Endometrium (tissue), 2 donors: Measurements from ENCODE around the gene FBLN7.
"Not testable (repeated sequence)": the region's sequence is repeated elsewhere in the genome, so short reads cannot be mapped to it uniquely, and the experiment has no call there.

Experiments
- FAIRE-seq: peaks from 2 replicates; lab custom pipeline; 2012; peaks lifted over from hg19 to GRCh38; lab: Jason Lieb, UNC
- donor health status: control.
- donor health status: control.

FBLN7 gene

GRCh38 chr2:112184121-112184520 lies 45.9 kb downstream of the FBLN7 start:
- no peak for FAIRE-seq

DNA sequence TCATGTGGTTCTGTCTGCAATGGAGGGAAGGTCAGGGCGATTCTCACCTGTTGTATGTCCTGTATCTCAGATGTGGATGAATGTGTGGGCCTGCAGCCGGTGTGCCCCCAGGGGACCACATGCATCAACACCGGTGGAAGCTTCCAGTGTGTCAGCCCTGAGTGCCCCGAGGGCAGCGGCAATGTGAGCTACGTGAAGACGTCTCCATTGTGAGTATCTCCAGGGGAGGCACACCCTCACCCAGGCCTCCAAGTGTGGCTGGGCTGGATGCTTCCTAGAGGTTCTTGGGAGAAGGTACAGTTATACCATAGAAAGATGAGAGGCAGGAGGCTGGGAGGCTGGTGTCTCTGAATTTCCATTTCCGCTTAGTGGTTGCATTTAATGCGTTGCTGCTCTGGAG lies 46.9 kb downstream of the FBLN7 start:
- no peak for FAIRE-seq

DNA sequence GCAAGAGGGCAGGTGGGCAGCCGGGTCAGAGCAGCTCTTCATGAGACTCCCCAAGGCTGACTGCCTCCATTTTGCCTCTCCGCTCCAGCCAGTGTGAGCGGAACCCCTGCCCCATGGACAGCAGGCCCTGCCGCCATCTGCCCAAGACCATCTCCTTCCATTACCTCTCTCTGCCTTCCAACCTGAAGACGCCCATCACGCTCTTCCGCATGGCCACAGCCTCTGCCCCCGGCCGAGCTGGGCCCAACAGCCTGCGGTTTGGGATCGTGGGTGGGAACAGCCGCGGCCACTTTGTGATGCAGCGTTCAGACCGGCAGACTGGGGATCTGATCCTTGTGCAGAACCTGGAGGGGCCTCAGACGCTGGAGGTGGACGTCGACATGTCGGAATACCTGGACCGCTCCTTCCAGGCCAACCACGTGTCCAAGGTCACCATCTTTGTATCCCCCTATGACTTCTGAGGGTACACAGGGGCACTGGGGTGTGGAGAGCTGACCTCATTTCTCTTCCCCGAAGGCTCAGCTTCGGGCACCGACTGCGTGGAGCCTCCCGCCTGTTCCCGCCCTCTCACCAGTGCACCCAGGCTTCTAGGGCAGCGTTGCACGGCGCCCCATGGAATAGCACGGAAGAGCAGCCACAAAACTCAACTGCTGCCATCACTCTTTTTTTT lies 49.0 kb downstream of the FBLN7 start:
- FAIRE-seq: no peak

DNA sequence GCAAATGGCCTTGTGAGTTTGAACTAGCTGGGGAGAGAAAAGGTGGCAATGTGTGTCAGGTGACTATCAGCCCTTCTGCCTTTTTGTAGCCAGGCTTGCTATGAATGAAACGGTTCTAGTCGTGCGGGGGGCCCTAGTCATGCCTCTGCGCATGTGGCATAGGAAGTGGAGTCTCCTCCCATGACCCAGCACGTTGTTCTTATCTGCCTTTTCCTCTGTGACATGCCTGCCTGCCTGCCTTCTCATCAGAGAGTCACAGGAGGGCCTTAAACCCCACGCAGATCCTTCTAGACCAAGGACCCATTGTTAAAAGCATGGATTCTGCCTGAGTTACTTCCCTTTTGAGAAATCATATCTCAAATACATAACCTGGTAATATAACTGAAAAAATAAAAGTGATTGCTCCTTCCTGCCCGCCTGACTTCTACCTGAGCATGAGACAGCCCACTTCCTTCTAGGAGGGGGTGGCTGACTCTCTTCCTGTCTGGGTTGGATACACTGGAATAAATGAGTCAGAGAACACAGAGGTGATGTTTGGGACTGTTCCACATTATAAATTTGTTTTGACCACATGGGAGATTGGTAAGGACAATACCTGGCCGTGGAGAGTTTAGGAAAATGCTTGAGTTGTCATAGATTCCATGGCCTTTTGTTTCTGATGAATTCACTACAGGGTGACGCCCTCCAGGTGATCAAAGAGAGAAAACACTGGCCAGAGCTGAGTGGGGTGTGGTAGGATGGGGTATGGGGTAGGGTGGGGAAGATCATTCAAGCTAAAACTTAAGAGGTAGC lies 49.8 kb downstream of the FBLN7 start:
- no peak for FAIRE-seq

DNA sequence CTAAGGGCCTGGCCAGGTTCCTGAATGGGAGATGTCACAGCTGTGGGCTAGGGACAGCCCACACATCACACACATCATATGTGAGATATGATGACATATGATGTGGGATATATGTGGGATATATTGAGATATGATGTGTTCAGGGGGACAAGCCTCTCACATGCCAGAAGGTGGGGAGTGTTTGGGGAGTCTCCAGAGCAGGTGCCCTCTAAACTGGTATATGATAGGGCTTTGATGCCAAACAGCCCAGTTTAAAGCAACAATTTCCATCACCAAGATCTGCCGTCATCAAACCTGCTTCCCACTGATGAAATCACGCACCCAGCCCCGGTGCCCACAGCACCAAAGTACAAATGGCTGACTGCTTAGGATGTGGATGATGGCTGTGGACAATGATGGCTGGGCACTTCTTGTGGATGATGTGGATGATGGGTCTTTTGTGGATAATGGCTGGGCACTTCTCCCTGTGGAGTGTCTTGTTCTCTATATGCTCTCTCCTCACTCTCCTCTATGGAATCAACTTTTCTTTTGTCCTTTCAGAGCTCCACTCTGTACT lies 50.9 kb downstream of the FBLN7 start:
- no peak for FAIRE-seq

- no peak for FAIRE-seq
Observed at GRCh38 chr2:112194028-112194427, 55.8 kb downstream of the FBLN7 start.

DNA sequence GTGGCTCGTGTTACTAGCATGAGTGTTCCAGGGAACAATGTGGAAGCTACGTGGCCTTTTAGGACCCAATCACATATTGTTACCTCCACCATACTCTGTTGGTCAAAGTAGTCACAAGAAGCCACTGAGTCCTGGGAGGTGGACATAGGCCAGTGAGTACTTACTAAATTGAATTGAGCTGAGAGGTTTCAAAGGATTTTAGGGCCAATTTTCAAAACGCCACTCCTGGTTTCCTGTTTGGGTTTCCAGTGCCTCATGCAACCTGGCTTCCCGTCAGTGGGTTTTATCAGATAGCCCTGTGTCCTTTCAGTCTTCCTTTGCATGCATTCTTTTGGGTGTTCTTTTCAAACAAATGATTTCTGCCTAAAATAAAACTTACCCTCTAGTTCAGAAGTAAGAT lies 56.3 kb downstream of the FBLN7 start:
- FAIRE-seq: no peak

DNA sequence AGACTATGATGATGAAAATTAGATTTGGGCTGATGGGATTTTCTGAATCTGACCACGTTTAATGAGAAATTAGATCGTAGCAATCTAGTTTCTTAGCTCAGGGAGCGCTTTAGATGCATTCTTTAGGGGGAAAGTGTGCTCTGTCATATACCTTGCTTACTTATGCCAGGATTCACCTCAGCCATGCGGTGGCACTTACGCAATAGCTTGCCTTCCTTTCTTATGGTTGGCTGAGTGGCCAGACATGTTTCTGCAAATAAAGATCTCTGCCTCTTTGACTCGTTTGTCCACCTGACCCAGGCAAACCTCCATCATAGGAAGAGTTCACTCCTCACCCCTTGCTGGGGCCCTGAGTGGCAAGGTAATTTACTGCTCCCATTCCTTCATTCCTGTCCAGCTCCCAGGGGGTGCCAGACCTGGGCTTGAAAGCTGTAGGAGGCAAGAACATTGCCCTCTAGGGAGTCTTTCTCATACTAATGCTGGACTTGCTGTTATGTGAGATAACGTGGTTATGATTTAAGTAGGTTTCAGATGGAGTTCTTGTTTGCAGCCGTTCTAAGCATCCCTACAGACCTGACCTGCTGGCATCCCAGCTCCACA lies 57.1 kb downstream of the FBLN7 start:
- FAIRE-seq: no peak

DNA sequence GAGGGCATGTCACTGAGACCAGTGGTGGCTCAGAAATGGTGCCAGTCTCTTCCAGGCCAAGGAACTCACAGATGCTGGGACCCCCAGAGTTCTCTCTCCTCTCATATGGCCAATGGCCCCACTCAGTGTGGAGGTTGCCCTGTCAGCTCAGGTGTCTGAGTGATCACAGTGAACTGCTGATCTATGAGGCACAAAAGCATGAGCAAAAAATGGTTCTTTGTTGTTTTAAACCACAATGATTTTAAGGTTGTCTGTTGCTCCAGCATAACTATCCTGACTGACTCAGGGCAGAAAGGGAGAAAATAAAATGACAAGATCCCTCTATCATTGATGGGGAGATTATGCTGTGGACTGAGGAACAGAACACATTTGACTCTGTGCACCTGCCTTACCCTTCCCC lies 57.8 kb downstream of the FBLN7 start:
- FAIRE-seq: no peak

DNA sequence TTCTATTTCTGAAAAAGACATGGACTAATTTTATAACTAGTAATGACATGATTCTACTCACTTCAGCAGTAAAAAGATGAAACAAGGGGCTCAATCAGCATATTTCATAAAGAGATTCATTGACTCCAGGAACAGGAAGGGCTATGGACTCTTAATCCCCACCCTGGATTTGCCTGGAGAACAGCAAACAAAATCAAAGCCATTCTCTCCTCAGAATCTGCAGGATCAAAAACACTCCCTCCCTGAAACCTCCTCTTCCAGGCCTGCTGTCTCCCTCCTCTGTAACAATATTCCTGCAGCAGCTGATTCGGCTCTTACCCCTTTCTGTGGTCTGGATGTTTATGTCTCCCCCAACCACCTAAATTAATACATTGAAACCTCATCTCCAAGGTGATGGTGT lies 59.7 kb downstream of the FBLN7 start:
- FAIRE-seq: no peak

DNA sequence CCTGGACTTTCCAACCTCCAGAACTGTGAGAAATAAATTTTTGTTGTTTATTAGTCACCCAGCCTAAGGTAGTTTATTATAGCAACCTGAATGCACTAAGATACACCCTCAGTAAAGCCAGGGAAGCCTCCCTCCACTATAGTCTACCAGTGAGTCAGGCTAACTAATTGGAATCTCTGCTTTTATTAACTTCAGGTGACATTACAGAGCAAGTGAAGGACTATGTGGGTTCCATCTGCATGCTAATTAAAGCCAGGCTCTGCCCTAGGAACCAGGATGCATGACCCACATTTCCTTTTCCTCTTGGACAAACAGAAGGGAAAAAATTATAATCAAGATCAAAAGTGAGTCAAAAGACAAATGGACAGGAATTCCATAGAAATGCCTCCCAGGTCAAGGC lies 60.6 kb downstream of the FBLN7 start:
- no peak for FAIRE-seq

- no peak for FAIRE-seq
Observed at GRCh38 chr2:112199188-112199587, 61.0 kb downstream of the FBLN7 start.

DNA sequence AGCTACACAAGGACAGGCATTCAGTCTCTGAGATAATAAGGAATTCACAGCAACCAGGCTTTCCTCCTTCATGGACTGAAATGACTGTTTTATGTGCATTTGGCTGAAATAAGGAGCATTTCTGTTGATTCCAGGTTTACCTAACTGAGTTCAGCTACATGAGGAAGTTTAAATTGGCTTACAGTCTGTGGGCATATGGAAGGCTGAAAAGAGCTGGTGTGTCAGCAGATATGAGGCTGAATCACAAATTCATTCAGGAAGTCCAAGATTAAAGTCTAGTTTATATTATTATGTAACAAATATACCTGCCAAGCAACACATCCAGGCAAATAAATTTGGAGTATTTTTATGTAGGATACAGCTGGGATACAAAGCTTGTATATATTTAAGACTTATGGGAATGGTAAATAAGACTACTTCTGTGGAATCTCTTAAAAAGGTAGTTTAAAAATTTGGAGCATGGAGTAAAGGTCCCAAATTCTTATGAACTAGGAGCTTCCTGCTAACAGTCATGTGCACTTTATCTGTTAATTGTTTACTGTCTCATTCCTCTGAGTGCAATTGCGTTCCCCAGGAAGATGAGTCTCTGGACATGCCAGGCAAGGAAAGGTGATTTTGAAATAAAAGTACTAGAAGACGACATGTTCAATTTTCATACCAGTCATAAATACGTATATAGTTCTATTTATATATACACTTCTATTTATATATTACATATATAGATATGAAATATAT lies 63.7 kb downstream of the FBLN7 start:
- no peak for FAIRE-seq

DNA sequence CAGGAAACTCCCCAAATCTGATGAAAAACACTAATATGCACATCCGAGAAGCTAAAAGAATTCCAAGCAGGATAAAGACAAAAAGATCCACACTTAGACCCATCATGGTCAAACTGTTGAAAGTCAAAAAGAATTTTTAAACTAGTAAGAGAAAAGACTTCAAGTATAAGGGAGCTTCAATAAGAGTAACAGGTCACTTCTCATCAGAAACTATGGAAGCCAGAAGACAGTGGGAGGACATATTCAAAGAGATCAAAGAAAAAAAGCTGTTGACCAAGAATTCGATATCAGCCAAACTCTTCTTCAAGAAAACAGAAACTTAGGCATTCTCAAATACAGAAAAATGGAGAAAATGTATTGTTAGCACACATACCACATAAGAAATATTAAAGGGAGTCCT lies 66.2 kb downstream of the FBLN7 start:
- FAIRE-seq: peak; percentile 12

GRCh38 chr2:112207905-112208304 lies 69.7 kb downstream of the FBLN7 start:
- FAIRE-seq: not testable (repeated sequence)

- no peak for FAIRE-seq
Observed at GRCh38 chr2:112216167-112216566, 78.0 kb downstream of the FBLN7 start.

GRCh38 chr2:112217854-112218253 lies 79.7 kb downstream of the FBLN7 start:
- FAIRE-seq: no peak

DNA sequence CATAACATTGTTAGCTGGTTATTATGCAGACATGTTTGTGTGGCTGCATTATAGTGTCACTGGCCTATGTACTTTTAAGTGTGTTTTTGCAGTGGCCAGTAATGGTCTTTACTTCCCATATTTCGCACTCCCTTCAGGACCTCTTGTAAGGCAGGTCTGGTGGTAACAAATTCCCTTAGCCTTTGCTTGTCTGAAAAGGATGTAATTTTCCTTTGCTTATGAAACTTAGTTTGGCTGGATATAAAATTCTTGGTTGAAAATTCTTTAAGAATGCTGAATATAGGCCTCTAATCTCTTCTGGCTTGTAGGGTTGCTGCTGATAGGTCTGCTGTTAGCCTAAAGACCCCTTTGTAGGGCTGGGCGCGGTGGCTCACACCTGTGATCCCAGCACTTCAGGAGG lies 82.0 kb downstream of the FBLN7 start:
- FAIRE-seq: no peak

DNA sequence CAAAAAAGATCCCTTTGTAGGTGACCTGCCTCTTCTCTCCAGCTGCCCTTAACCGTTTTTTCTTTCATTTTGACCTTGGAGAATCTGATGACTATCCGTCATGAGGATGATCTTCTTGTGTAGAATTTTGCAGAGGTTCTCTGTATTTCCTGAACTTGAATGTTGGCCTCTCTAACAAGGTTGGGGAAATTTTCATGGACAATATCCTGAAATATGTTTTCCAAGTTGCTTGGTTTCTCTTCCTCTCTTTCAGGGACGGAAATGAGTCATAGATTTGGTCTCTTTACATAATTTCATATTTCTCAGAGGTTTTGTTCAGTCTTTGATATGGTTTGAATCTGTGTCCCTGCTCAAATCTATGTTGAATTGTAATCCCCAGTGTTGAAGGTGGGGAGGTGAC lies 82.6 kb downstream of the FBLN7 start:
- no peak for FAIRE-seq

GRCh38 chr2:112229348-112229747 lies 91.2 kb downstream of the FBLN7 start:
- FAIRE-seq: no peak

DNA sequence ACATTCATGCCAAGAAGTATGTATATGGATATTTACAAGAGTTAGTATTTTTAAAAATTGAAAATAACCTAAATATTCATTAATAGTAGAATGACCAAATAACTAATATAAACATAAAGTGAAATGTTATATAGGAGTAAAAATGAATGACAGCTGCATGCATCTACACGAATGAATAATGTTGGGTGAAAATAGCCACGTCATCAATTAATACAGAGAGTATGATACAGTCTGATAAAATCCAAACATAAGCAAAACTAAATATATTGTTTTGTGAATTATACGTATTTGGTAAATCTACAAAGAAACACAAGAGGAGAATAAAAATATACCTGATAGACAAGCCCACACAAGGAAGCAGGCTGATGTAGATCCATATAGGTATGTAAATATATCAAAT lies 92.2 kb downstream of the FBLN7 start:
- no peak for FAIRE-seq
